Measurements from ENCODE around the gene ANKFN1.
"Not testable (repeated sequence)": the region's sequence is repeated elsewhere in the genome, so short reads cannot be mapped to it uniquely, and the experiment has no call there.

Gene ANKFN1

DNA sequence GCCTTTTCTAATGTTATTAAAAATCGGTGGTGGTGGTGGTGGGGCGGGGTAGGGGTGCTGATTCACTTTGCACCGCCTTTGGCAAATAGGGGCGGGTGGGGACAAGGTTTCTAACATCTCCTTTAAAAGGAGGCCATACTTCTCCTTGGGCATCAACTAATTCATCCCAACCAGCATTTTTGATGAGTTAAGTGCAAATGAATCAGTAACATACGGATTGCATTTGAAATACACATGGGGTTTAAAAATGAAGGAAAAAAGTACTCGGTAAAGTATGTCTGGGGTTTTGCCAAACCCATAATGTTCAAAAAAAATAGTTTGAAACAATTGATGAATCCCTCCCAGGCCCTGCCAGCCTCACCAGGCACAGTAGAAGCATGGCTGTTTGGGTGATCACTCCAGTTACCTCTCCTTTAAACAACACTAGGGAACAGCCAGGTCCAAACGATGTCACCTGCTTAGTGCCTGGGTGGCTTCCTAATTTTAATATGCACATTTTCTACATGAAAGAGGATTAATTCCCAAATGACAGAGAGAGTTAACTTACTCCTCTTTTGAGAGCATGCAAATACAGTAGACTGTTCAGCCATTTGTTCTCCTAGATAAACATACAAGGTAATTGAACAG lies 107.2 kb downstream of the ANKFN1 start:
- in situ Hi-C loops (cut with MboI; ENCODE audit: low pct_unique_long_range_greater_than_20kb, low sequenced_read_pairs, unreplicated experiment): no loop called here
- TF ChIP-seq, protein P1, sequence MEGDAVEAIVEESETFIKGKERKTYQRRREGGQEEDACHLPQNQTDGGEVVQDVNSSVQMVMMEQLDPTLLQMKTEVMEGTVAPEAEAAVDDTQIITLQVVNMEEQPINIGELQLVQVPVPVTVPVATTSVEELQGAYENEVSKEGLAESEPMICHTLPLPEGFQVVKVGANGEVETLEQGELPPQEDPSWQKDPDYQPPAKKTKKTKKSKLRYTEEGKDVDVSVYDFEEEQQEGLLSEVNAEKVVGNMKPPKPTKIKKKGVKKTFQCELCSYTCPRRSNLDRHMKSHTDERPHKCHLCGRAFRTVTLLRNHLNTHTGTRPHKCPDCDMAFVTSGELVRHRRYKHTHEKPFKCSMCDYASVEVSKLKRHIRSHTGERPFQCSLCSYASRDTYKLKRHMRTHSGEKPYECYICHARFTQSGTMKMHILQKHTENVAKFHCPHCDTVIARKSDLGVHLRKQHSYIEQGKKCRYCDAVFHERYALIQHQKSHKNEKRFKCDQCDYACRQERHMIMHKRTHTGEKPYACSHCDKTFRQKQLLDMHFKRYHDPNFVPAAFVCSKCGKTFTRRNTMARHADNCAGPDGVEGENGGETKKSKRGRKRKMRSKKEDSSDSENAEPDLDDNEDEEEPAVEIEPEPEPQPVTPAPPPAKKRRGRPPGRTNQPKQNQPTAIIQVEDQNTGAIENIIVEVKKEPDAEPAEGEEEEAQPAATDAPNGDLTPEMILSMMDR (IDR thresholded peaks at IDR 0.05; ENCODE audit: extremely low read depth, insufficient read depth, missing control alignments): no peak
- no peak for DNase-seq (ENCODE audit: low spot score)

DNA sequence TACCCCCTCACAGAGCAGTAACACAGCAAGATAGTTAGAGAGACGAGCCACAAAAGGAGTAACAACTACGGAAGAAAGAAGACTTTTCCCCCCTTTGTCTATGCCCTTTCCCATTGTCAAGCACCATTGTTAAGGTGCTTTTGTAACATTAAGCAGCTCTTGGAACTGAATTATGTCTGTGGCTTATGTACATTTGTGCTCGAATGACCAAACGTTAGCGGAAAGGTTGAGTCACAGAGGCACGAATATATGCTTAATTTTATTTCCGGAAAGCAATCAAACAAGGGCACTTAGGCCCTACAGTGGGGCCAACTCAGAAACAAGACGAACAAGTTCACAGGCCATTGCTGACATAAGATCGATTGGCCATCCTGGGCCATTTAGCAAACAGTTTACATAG lies 109.5 kb downstream of the ANKFN1 start:
- TF ChIP-seq, protein P1 (IDR thresholded peaks at IDR 0.05; ENCODE audit: extremely low read depth, insufficient read depth, missing control alignments): no peak
- in situ Hi-C loops (cut with MboI; ENCODE audit: low pct_unique_long_range_greater_than_20kb, low sequenced_read_pairs, unreplicated experiment): no loop called here
- DNase-seq (ENCODE audit: low spot score): no peak

DNA sequence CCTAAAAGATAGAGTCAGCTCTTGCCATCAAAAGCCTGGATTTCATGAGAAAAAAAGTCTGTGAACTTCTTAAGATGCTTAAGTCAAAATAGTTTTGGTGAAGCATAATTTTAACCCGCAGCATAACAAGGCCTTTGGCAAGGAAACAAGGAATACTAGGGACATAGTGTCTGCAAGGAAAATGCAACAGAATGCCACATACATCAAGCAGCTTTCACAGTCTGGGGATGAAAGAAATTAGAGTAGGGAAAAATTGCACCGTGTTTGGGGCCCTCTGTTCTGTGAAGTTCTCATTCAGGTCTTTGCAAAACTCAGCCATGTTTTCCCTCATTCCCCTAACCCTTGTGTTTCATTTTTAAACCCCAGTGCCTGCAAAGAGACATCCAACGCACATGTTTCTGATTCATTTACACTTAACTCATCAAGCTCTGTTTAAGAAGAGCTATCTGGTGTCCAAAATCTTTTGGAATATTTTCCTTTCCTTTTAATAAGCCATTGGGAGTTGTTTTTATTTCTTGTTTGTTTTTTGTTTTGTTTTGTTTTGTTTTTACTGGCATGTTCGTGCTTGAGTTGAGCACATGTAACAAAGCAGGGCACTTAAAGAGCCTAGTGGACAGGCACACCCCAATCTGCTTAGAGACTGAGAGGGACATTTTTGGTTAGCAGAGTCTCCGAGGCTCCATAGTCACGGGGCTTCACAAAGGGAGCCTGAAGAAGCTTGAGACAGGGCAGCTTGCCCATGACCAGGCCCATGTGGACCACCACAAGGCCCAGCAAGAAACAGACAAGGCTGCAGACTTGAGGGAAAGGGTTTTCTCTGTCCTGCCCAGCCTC lies 116.5 kb downstream of the ANKFN1 start:
- in situ Hi-C loops (cut with MboI; ENCODE audit: low pct_unique_long_range_greater_than_20kb, low sequenced_read_pairs, unreplicated experiment): no loop called here
- TF ChIP-seq, protein P1 (IDR thresholded peaks at IDR 0.05; ENCODE audit: extremely low read depth, insufficient read depth, missing control alignments): no peak
- DNase-seq (ENCODE audit: low spot score): no peak

DNA sequence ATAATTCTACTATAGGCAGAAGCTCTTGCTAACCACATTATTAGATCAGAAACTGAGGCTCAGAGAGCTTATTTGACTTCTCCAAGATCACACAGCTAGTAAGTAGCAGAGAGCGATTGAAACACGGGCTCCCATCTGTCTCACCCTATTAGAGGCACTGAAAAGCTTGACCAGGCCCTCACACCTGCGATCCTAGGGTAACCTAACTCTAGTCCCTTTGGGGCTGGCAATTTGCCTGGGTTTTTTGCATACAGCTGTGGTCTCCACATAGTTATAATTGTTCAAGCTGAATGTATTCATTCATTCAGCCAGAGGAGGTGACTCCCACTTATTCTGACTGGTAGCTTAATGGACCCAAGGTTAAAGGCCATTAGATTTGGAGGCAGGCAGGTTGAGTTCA lies 121.2 kb downstream of the ANKFN1 start:
- TF ChIP-seq, protein P1 (IDR thresholded peaks at IDR 0.05; ENCODE audit: extremely low read depth, insufficient read depth, missing control alignments): no peak
- in situ Hi-C loops (cut with MboI; ENCODE audit: low pct_unique_long_range_greater_than_20kb, low sequenced_read_pairs, unreplicated experiment): no loop called here
- no peak for DNase-seq (ENCODE audit: low spot score)

DNA sequence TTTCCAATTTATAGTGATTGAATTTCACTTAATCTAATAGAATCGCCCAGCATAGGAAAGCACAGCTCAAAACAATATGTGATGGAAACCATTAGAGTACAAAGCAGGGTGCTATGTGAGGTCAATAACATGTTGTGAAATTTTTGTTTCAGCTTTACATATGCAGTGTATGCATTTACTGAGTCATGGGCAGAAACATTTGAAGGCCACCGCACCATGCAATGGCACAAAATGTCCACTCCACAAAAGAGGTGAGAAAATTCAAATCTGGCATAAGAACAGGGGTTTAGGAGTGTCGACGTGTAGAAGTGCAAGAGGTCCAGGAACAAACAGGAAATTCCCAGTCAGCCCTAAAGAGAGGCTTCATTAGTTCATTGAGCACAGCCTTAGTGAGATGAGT lies 131.2 kb downstream of the ANKFN1 start:
- in situ Hi-C loops (cut with MboI; ENCODE audit: low pct_unique_long_range_greater_than_20kb, low sequenced_read_pairs, unreplicated experiment): no loop called here
- TF ChIP-seq, protein P1 (IDR thresholded peaks at IDR 0.05; ENCODE audit: extremely low read depth, insufficient read depth, missing control alignments): no peak
- DNase-seq (ENCODE audit: low spot score): no peak

DNA sequence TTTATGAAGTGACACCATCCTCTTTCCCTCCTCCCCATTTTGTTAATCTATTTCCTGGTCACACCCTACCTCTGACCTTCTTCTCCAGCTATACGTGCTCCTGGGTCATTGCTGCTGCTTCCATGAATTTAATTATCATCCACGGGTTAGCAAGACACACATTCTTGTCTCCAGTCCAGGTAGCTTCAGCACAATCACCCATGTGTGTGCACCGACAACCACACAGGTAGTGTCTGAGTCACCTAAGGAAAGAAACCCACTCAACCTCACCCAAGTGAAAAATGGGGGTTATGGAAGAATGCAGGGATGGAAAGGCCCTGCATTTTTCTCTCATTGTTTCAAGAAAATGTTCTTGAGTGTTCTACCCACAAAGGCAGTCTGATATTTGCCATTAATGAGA lies 135.5 kb downstream of the ANKFN1 start:
- in situ Hi-C loops (cut with MboI; ENCODE audit: low pct_unique_long_range_greater_than_20kb, low sequenced_read_pairs, unreplicated experiment); DNase-seq (ENCODE audit: low spot score): not testable (repeated sequence)

DNA sequence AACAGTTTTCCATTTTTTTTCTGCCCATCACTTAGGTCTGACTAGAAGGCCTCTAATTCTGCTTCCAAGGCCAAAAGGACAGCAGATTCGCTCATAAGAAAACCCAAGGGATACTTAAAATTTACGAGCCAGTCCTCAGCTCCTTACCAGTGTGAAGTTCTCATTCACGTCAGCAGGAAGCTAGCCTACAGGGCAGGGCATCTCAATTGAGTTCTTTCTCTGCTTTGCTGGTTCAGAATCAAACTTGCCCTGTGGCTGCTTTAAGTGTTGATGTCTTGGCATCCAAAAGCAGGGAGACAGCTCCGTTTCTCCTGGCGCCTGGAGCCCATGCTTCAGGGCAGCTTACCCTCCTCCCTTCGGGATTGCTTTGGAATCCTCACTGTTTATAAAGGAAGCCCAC lies 136.0 kb downstream of the ANKFN1 start:
- TF ChIP-seq, protein P1 (IDR thresholded peaks at IDR 0.05; ENCODE audit: extremely low read depth, insufficient read depth, missing control alignments): no peak
- no peak for DNase-seq (ENCODE audit: low spot score)
- in situ Hi-C loops (cut with MboI; ENCODE audit: low pct_unique_long_range_greater_than_20kb, low sequenced_read_pairs, unreplicated experiment): no loop called here

All from GM13977 (cell line).